ENCODE results near the gene PET117.
"Not testable (repeated sequence)": the region's sequence is repeated elsewhere in the genome, so short reads cannot be mapped to it uniquely, and the experiment has no call there.

The PET117 gene

GRCh38 chr20:18137412-18138265, at the start of gene PET117, which contains the start of gene KAT14:
TSS of gene PET117 (plus strand) at chr20:18137863. CDS start at chr20:18137956, 93 bp downstream.
TSS of gene KAT14 (plus strand) at chr20:18137863. CDS start at chr20:18142661, 4,798 bp downstream.
- H3K4me3 ChIP-seq (ENCODE audit: low read length): peak within 1 kb of the TSS; percentile 92
- peak; percentile 93 for DNase-seq (ENCODE audit: low read depth)
- TF ChIP-seq, protein P1, sequence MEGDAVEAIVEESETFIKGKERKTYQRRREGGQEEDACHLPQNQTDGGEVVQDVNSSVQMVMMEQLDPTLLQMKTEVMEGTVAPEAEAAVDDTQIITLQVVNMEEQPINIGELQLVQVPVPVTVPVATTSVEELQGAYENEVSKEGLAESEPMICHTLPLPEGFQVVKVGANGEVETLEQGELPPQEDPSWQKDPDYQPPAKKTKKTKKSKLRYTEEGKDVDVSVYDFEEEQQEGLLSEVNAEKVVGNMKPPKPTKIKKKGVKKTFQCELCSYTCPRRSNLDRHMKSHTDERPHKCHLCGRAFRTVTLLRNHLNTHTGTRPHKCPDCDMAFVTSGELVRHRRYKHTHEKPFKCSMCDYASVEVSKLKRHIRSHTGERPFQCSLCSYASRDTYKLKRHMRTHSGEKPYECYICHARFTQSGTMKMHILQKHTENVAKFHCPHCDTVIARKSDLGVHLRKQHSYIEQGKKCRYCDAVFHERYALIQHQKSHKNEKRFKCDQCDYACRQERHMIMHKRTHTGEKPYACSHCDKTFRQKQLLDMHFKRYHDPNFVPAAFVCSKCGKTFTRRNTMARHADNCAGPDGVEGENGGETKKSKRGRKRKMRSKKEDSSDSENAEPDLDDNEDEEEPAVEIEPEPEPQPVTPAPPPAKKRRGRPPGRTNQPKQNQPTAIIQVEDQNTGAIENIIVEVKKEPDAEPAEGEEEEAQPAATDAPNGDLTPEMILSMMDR (IDR thresholded peaks at IDR 0.05; ENCODE audit: insufficient read depth, low read depth, low read length, missing control alignments): no peak

GRCh38 chr20:18088298-18088697, 49.4 kb upstream of the PET117 start:
- H3K4me3 ChIP-seq (ENCODE audit: low read length); DNase-seq (ENCODE audit: low read depth): not testable (repeated sequence)

GRCh38 chr20:18088841-18089240, 48.8 kb upstream of the PET117 start:
- not testable (repeated sequence) for DNase-seq (ENCODE audit: low read depth); H3K4me3 ChIP-seq (ENCODE audit: low read length)

DNA sequence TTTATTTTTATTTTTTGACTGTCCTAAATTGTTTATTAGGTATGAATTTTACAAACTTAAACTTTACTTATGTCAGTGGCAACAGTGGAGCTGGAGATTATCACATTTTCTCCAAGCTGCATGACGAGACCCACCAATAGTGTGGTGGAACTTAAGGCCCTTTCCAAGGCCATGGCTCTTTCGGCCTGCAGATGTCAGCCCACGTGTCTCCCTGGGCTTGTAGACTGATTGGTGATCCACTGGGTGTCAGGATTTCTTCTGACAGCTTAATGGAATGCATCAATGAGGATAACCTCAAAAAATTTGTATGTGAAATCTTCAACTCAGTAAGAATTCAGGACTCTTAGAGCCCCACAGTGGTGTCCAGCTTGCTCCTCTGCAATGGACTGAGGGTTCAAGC, 47.6 kb upstream of the PET117 start:
- DNase-seq (ENCODE audit: low read depth): no peak
- TF ChIP-seq, protein P1 (IDR thresholded peaks at IDR 0.05; ENCODE audit: insufficient read depth, low read depth, low read length, missing control alignments): no peak

DNA sequence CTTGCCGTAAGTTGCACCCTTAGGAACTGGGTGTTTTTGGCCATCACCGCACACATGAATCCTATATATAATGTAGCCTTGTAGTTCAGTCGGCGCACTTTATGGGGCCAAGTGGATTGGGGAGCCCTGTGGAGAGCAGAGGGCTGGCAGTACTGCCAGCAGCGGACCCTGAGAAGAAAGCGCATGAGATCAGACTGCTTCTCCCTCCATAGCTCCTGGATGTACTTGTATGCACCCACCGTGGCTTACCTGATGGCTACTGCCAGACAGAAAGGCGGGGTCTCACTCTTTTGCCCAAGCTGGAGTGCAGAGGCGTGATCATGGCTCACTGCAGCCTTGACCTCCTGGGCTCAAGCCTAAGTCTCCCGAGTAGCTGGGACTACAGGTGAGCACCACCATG, 47.2 kb upstream of the PET117 start:
- TF ChIP-seq, protein P1 (IDR thresholded peaks at IDR 0.05; ENCODE audit: insufficient read depth, low read depth, low read length, missing control alignments): no peak
- H3K4me3 ChIP-seq (ENCODE audit: low read length): no peak overlapping the region
- DNase-seq (ENCODE audit: low read depth): no peak

More for the DNA sequence above, 47.6 kb upstream of the PET117 start:
- no peak overlapping the region for H3K4me3 ChIP-seq (ENCODE audit: low read length)

- peak; percentile 21 for DNase-seq (ENCODE audit: low read depth)
Observed at GRCh38 chr20:18091623-18092022, 46.0 kb upstream of the PET117 start.

DNA sequence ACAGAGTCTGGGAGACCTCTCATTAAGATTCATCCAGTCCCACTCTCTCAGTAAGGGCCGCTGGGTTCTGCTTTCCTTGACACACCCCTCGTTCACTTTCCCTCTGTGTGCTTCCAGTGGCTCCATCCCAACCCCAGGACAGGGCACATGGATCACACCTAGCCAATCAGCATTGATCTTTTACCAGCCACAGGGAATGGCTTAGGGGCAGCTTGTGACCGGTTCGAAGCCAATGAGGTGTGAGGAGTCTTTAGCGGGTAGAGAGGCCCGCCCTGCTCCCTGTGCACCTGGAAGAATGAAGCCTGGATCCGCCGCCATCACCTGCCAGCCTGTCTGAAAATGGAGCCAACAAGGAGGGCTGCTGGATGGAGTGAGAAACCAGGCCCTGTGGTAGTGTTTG, 44.8 kb upstream of the PET117 start:
- no peak for DNase-seq (ENCODE audit: low read depth)
- TF ChIP-seq, protein P1 (IDR thresholded peaks at IDR 0.05; ENCODE audit: insufficient read depth, low read depth, low read length, missing control alignments): no peak
- H3K4me3 ChIP-seq (ENCODE audit: low read length): no peak overlapping the region

More at GRCh38 chr20:18091623-18092022, 46.0 kb upstream of the PET117 start:
- TF ChIP-seq, protein P1 (IDR thresholded peaks at IDR 0.05; ENCODE audit: insufficient read depth, low read depth, low read length, missing control alignments): no peak
- no peak overlapping the region for H3K4me3 ChIP-seq (ENCODE audit: low read length)

- no peak overlapping the region for H3K4me3 ChIP-seq (ENCODE audit: low read length)
- TF ChIP-seq, protein P1 (IDR thresholded peaks at IDR 0.05; ENCODE audit: insufficient read depth, low read depth, low read length, missing control alignments): no peak
- DNase-seq (ENCODE audit: low read depth): no peak
Observed at GRCh38 chr20:18093388-18093787, 44.3 kb upstream of the PET117 start.

All from epithelial cell of esophagus (primary cell).